ENCODE results near the gene TTC39B. TPM values are rescaled to one million over a fixed set of nuclear protein-coding genes. Genes with fewer than 3 reads are reported as not detected.
"Not testable (repeated sequence)": the region's sequence is repeated elsewhere in the genome, so short reads cannot be mapped to it uniquely, and the experiment has no call there.

The TTC39B gene
- total RNA-seq (2014; rRNA removed; shearing (Covaris generic)) = 2.8 and 3.7 TPM in 2 replicates

- peak; percentile 83 for DNase-seq (ENCODE audit: low spot score)
Observed at GRCh38 chr9:15306757-15307522, at the start of gene TTC39B. TSS of gene TTC39B (minus strand) at chr9:15307216. CDS start at chr9:15307125, 91 bp downstream.

DNA sequence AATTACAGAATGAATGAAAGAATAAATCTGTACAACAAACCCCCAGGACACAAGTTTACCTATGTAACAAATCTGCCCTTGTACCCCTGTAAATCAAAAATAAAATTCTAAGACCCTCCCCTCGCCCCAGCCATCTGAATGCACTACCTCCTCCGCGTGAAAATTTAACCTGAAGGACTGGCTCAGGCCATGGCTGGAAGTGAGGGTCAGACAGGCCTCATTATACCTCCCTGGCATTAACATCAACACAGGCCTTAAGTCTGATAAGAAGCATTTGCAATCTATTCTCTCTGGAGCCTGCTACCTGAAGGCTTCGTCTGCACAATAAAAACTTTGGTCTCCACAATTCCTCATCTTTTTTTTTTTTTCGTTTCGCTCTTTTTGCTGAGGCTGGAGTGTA is 48.7 kb upstream of the TTC39B start:
- DNase-seq (ENCODE audit: low spot score) = no peak

DNA sequence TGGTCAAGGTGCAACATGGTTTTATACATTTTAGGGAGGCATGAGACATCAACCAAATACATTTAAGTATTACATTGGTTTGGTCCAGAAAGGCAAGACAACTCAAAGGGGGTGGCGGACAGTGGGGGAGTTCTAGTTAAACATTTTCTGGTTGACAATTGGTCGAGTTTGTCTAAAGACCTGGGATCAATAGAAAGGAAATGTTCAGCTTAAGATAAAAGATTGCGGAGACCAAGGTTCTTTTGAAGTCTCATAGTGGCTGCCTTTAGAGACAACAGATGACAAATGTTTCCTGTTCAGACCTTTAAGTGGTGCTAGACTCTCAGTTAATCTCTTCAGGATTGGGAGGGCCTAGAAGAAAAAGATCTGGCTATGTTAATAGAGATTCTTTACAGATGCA is 47.7 kb upstream of the TTC39B start:
- no peak for DNase-seq (ENCODE audit: low spot score)

DNA sequence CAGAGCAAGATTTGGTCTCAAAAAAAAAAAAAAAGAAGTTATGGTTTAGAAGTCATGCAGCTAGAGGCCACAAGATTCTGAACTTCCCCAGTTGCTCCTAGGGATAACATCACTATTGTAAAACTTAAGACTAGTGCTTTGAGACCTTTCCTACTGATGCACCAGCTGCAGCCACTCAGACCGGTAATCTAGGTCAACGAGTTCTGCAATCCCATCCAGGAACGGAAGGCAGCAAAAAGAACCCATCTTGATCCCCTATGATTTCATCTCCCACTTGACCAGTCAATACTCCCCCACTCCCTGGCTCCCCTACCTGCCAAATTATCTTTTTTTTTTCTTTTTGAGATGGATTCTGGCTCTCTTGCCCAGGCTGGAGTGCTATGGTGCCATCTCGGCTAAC is 46.9 kb upstream of the TTC39B start:
- DNase-seq (ENCODE audit: low spot score) = no peak

- DNase-seq (ENCODE audit: low spot score) = no peak
Observed at GRCh38 chr9:15352306-15352705, 45.3 kb upstream of the TTC39B start.

DNA sequence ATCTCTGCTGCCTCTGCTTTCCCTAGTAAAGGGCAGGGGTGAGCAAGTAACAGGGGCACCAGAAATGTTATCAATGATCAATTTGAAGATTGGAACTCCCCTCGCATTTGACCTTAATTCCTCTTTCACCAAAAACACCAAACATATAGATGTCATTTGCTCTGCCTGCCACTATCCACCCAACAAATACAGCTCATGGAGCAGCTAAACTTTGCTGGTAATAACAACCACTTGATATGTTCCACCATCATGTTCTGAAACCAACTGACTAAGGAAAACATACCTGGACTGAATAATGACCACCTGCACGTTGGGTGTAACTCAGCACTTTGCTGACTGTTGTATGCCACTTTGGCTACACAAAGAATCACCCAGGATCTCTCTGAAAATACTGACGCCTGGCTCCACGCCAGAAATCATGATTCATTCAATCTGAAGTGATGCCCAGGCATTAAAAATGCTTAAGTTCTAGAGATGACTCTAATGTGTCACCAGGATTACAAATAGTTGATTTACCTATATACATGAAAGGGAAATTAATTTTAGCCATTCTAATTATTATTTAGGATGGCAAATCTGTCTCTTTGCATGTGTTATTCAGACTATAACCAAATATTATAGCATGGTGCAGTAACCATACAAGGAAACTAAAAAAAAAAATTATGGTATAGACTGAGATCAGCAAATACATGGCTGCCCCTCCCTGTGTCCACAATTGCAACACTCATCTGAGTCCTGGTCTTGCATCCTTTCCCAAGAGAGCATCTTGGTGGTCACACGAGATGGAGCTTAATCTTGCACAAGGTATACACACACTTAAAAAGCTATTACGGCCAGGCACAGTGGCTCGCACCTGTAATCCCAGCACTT is 43.1 kb upstream of the TTC39B start:
- peak; percentile 52 for DNase-seq (ENCODE audit: low spot score)

GRCh38 chr9:15346837-15347236 is 39.8 kb upstream of the TTC39B start:
- no peak for DNase-seq (ENCODE audit: low spot score)

DNA sequence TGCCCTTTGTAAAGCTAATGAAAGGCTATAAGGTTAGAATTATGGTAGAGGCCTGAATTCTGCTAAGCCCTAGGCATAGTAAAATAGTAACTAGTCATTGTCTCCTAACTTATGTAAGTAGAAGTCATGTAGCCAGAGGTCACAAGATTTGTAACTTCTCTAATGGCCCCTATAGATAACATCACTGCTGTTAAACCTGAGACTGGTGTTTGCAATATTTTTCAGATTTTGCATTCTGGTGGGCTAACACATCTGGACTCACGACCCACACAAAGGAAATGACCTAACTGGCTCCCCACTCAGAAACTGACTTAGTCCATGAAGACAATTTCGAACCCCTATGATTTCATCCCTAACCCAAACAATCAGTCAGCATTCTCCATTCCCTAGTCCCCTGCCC is 37.2 kb upstream of the TTC39B start:
- no peak for DNase-seq (ENCODE audit: low spot score)

DNA sequence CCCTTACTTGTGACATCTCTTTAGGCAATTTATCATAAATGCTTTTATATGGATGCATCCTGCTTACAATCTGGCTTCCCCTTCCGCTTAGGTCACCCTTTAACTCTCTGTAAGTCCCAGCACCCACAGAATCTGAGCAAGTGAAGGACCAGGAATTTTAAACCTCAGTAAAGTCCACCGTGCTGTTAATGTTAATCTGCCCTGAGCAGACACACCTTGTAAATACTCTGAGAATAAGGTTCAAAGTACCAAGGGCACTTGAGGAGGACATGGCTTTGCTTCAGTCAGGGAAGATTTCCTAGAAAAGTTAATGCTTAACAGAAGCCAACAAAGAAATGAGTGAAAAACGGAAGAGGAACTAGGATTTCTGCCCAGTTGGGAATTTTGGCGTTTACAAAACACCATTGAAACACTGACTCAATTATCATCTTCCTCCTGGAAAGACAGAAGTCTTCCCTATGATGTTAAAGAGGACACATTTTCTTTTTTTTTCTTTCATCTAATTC is 26.4 kb upstream of the TTC39B start:
- DNase-seq (ENCODE audit: low spot score) = no peak

DNA sequence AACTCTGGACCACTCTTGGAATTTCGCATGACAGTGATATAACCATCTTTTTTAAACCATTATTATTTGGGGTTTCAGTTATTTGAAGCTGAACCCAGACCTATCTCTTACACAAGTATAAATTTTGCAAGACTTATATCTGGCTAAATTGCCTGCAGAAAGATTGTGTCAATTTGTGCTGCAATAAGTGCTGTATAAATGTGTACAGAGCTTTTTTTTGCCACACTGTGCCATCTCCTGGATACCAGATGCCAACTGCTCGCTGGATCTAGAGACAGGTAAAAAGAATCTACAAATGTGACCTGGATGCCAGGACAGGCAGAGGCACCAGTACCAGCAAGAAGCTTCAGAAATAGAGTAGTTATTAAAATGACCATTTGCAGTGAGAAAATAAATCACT is 25.9 kb upstream of the TTC39B start:
- DNase-seq (ENCODE audit: low spot score) = no peak

GRCh38 chr9:15329539-15330109 is 22.6 kb upstream of the TTC39B start:
- no peak for DNase-seq (ENCODE audit: low spot score)

DNA sequence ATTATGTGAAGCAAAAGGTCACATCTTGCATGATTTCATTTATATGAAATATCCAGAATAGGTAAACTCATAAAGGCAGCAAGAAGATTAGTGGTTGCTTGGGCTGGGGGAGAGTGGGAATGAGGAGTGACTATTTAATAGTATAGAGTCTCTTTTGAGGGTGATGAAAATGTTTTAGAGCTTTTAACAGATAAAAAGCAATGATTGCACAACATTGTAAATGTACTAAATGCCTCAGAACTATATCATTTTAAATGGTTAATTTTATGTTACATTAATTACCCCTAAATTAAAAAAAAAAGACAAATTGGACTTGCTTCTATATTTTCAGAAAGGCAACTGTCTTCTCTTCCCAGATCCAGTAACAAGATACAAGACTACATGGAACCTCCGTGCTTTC is 21.9 kb upstream of the TTC39B start:
- no peak for DNase-seq (ENCODE audit: low spot score)

GRCh38 chr9:15322695-15323094 is 15.7 kb upstream of the TTC39B start:
- DNase-seq (ENCODE audit: low spot score) = not testable (repeated sequence)

DNA sequence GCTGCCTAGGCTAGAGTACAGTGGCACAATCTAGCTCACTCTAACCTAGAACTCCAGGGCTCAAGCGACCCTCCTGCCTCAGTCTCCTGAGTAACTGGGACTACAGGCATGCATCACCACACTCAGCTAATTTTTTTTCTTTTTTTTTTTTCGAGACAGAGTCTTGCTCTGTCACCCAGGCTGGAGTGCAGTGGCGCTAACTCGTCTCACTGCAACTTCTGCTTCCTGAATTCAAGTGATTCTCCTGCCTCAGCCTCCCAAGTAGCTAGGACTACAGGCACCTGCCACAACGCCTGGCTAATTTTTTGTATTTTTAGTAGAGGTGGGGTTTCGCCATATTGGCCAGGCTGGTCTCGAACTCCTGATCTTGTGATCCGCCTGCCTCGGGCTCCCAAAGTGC is 12.6 kb upstream of the TTC39B start:
- DNase-seq (ENCODE audit: low spot score) = not testable (repeated sequence)

DNA sequence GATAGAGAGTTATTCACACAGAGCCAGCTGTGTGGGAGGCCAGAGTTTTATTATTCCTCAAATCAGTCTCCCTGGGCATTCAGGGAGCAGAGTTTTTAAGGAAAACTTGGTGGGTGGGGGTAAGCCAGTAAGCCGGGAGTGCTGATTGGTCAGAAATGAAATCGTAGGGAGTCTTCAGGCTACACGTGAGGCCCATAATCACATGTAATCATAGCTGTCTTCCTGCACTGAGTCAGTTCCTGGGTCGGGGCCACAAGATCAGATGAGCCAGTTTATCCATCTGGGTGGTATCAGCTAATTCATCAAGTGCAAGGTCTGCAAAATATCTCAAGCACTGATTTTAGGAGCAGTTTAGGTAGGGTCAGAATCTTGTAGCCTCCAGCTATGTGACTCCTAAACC is 10.8 kb upstream of the TTC39B start:
- peak; percentile 68 for DNase-seq (ENCODE audit: low spot score)

GRCh38 chr9:15311607-15312006 is 4.6 kb upstream of the TTC39B start:
- DNase-seq (ENCODE audit: low spot score) = no peak

- no peak for DNase-seq (ENCODE audit: low spot score)
Observed at GRCh38 chr9:15310107-15310850, 3.3 kb upstream of the TTC39B start.

GRCh38 chr9:15308511-15308910 is 1.5 kb upstream of the TTC39B start:
- DNase-seq (ENCODE audit: low spot score) = no peak

DNA sequence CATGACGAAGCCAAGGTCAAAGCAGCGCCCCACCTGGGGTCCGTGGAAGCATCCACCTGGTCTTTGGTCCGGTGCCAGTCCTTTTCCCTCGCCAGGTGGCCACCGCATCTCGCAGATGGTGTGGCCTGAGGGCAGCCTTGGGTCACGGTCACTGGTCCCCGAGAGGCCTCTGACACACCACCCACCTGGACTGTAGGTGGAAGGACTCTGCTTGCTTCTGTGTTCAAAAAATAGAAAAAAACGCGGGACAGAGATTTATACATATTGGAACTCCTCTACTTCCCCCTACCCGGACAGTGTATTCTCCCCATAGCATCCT is 466 bp upstream of the TTC39B start:
- no peak for DNase-seq (ENCODE audit: low spot score)

DNA sequence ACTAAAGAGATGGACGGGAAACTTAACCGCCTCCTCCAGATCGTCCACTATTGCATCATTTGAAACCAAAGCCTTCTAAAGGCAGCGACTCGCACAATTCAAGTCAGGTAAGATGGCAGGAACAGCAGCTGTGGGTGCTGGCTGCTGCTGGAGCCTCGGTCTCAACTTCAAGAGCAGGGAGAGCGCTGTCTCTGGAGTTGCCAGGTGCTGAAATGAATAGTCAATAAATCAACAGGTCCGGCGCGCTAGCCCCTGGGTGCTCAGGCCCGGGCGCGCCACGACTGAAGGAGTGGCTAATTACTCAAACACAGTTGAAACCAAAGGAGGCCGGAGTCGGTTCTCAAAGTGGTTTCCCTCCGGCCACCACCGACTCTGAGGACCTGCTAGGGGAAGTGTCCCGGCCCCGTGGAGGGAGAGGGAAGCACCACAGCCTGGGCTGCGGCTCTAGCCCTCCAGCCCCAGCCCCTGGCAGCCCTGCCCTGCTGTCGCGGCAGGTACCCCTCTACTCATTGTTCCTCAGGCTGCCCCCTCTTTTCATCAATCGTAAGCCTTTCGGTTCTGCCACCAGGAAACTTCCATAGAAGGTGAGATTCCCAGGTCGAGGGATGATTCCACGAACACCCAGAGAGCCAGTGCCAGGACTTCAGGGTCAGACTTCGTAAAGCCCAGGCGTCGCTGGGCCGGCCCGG is 804 bp downstream of the TTC39B start:
- no peak for DNase-seq (ENCODE audit: low spot score)

DNA sequence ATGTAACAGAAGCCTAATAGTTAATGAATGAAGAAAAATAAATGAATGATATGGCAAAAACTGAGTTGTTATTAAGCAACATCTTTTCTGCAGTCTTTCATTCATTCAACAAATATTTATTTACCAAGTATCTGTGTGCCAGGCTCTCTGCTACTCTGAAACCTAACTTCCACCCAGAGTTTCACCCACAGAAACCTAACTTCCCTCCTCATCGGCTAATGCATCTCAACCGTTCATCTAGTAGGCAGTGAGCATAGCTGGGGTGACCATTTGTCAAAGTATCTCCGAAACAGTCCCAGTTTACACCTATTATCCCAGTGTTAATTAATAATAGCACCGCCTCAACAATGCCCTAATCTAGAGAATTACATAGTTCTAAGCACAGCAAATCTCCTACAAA is 1.5 kb downstream of the TTC39B start:
- DNase-seq (ENCODE audit: low spot score) = no peak

All from A172 (cell line).